ENCODE results near the gene ADAMTS7.
"Not testable (repeated sequence)": the region's sequence is repeated elsewhere in the genome, so short reads cannot be mapped to it uniquely, and the experiment has no call there.

ADAMTS7 gene

GRCh38 chr15:78757636-78757905 is 53.7 kb downstream of the ADAMTS7 start:
- no peak for TF ChIP-seq ZNF274 (IDR thresholded peaks at IDR 0.05; ENCODE audit: low read depth, low read length)
- H3K4me3 ChIP-seq (ENCODE audit: low read length), result no peak overlapping the region

GRCh38 chr15:78756781-78757635 is 54.3 kb downstream of the ADAMTS7 start:
- not testable (repeated sequence) for H3K4me3 ChIP-seq (ENCODE audit: low read length)

GRCh38 chr15:78755900-78756591 is 55.2 kb downstream of the ADAMTS7 start:
- not testable (repeated sequence) for H3K4me3 ChIP-seq (ENCODE audit: low read length)

GRCh38 chr15:78754637-78755280 is 56.5 kb downstream of the ADAMTS7 start:
- H3K4me3 ChIP-seq (ENCODE audit: low read length), result not testable (repeated sequence)

- H3K4me3 ChIP-seq (ENCODE audit: low read length), result not testable (repeated sequence)
These were observed 57.3 kb downstream of the ADAMTS7 start for GRCh38 chr15:78753751-78754535.

- not testable (repeated sequence) for H3K4me3 ChIP-seq (ENCODE audit: low read length)
These were observed 58.0 kb downstream of the ADAMTS7 start for GRCh38 chr15:78753359-78753659.

- no peak for TF ChIP-seq ZNF274 (IDR thresholded peaks at IDR 0.05; ENCODE audit: low read depth, low read length)
- no peak overlapping the region for H3K4me3 ChIP-seq (ENCODE audit: low read length)
These were observed 58.5 kb downstream of the ADAMTS7 start for GRCh38 chr15:78752492-78753358.

GRCh38 chr15:78751602-78751979 is 59.7 kb downstream of the ADAMTS7 start:
- H3K4me3 ChIP-seq (ENCODE audit: low read length), result no peak overlapping the region
- TF ChIP-seq ZNF274 (IDR thresholded peaks at IDR 0.05; ENCODE audit: low read depth, low read length), result no peak

GRCh38 chr15:78750974-78751601 is 60.2 kb downstream of the ADAMTS7 start:
- H3K4me3 ChIP-seq (ENCODE audit: low read length), result not testable (repeated sequence)

GRCh38 chr15:78750566-78750965 is 60.7 kb downstream of the ADAMTS7 start:
- no peak overlapping the region for H3K4me3 ChIP-seq (ENCODE audit: low read length)
- TF ChIP-seq ZNF274 (IDR thresholded peaks at IDR 0.05; ENCODE audit: low read depth, low read length), result no peak

- no peak overlapping the region for H3K4me3 ChIP-seq (ENCODE audit: low read length)
- no peak for TF ChIP-seq ZNF274 (IDR thresholded peaks at IDR 0.05; ENCODE audit: low read depth, low read length)
These were observed 61.4 kb downstream of the ADAMTS7 start for GRCh38 chr15:78749831-78750230.

- H3K4me3 ChIP-seq (ENCODE audit: low read length), result not testable (repeated sequence)
These were observed 63.4 kb downstream of the ADAMTS7 start for GRCh38 chr15:78747877-78748276.

- not testable (repeated sequence) for H3K4me3 ChIP-seq (ENCODE audit: low read length)
These were observed 69.6 kb downstream of the ADAMTS7 start for GRCh38 chr15:78741674-78742073.

- TF ChIP-seq ZNF274 (IDR thresholded peaks at IDR 0.05; ENCODE audit: low read depth, low read length), result no peak
- H3K4me3 ChIP-seq (ENCODE audit: low read length), result no peak overlapping the region
These were observed 70.4 kb downstream of the ADAMTS7 start for GRCh38 chr15:78740904-78741274.

Measured in GM08714 (cell line).